ENCODE results near the gene CACNA1B.
"Not testable (repeated sequence)": the region's sequence is repeated elsewhere in the genome, so short reads cannot be mapped to it uniquely, and the experiment has no call there.

The CACNA1B gene

DNA sequence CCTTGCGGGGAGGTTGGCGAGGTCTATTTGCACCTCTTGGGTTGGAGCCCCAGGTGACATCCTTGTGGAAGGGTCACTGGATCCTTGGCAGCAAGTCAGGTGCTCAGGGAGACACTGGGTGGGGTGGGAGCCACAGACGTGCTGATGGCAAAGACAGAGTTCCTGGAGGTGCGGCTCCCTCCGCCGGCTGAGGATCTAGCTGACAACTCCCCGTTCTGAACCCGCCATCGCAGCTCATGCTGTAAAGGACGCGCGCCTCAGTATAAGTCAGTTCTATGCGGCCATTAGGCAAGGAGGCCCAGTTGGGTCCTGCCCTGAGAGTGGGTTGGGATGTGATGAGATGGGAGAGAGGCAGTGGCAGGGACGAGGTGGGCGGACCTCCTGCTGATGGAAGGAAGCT is 263.4 kb downstream of the CACNA1B start:
- not testable (repeated sequence) for H3K27me3 ChIP-seq (ENCODE audit: insufficient read depth, insufficient read length); H3K9ac ChIP-seq (ENCODE audit: insufficient read length, low read depth)

DNA sequence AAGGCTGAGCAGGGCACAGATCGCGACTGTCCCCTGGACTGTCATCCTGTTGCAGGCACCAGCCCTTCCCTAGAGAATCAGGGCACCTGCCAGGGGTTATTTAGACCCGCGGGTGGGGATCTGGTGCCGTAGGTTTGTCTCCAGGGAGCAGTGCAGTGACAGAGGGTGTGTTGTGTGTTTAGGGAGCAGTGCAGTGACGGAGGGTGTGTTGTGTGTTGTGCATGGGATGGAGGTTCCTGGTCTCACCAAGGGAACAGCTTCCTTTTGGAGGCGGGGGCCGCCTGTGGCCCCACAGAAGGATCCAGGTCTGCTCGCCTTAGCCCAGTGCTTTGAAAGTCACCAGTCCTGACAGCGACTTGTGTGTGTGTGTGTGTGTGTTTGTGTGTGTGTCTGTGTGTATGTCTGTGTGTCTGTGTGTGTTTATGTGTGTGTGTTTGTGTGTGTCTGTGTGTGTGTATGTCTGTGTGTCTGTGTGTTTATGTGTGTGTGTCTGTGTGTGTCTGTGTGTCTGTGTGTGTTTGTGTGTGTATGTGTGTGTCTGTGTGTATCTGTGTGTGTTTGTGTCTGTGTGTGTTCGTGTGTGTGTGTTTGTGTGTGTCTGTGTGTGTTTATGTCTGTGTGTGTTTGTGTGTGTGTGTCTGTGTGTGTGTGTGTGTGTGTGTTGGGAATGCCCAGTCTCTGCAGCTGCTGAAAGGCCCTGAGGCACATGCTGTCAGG is 265.1 kb downstream of the CACNA1B start:
- H3K36me3 ChIP-seq (ENCODE audit: insufficient read depth, insufficient read length, low read length); H3K4me3 ChIP-seq (ENCODE audit: insufficient read length, low read depth); H3K27me3 ChIP-seq (ENCODE audit: insufficient read depth, insufficient read length); H3K4me1 ChIP-seq (ENCODE audit: insufficient read depth, insufficient read length); DNase-seq (ENCODE audit: low read depth, low spot score); H3K9ac ChIP-seq (ENCODE audit: insufficient read length, low read depth); H3K9me3 ChIP-seq (ENCODE audit: insufficient read depth, low read length): not testable (repeated sequence)

More for the DNA sequence above, 263.4 kb downstream of the CACNA1B start:
- not testable (repeated sequence) for DNase-seq (ENCODE audit: low read depth, low spot score); H3K36me3 ChIP-seq (ENCODE audit: insufficient read depth, insufficient read length, low read length); H3K4me1 ChIP-seq (ENCODE audit: insufficient read depth, insufficient read length); H3K9me3 ChIP-seq (ENCODE audit: insufficient read depth, low read length); H3K4me3 ChIP-seq (ENCODE audit: insufficient read length, low read depth)

DNA sequence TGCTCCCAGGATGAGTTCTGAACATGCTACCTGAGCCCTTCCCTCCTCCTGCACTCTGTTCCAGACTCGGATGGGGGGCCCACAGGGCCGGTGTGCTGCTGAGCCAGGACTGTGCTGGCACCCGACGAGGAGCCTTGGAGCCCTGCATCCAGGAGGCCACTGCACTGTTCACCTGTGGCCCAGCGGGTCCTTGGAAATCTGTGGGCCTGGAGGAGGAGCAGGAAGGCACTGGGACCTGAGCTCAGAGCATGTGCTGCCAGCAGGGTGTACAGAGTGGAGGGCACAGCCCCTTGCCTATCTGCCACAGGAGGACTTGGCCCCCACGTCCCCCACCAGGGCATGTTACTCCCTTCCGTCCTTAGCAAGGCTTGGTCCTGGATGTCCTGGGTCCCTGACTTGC is 265.9 kb downstream of the CACNA1B start:
- not testable (repeated sequence) for H3K36me3 ChIP-seq (ENCODE audit: insufficient read depth, insufficient read length, low read length); H3K4me1 ChIP-seq (ENCODE audit: insufficient read depth, insufficient read length); DNase-seq (ENCODE audit: low read depth, low spot score); H3K9ac ChIP-seq (ENCODE audit: insufficient read length, low read depth); H3K9me3 ChIP-seq (ENCODE audit: insufficient read depth, low read length); H3K27me3 ChIP-seq (ENCODE audit: insufficient read depth, insufficient read length); H3K4me3 ChIP-seq (ENCODE audit: insufficient read length, low read depth)

DNA sequence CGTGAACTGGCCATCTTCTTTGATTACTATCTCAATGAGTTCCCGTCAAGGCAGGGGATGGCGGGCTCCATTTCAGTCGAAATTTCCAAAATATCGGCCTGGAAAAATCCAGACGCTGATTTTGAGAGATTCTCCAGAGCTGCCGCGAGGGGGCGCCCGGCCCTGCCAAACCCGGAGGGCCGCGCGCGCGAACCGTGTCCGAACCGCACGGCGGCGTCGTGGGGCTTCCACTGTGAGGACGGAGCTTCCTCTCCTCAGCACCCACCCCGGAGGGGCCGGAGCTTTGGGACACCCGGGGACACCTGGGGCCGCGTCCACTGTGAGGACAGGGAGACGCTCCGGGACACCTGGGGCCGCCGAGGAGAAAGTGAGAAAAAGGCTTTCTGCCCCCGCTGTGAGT is 270.0 kb downstream of the CACNA1B start:
- DNase-seq (ENCODE audit: low read depth, low spot score); H3K9me3 ChIP-seq (ENCODE audit: insufficient read depth, low read length); H3K4me1 ChIP-seq (ENCODE audit: insufficient read depth, insufficient read length); H3K27me3 ChIP-seq (ENCODE audit: insufficient read depth, insufficient read length); H3K4me3 ChIP-seq (ENCODE audit: insufficient read length, low read depth); H3K36me3 ChIP-seq (ENCODE audit: insufficient read depth, insufficient read length, low read length); H3K9ac ChIP-seq (ENCODE audit: insufficient read length, low read depth): not testable (repeated sequence)

DNA sequence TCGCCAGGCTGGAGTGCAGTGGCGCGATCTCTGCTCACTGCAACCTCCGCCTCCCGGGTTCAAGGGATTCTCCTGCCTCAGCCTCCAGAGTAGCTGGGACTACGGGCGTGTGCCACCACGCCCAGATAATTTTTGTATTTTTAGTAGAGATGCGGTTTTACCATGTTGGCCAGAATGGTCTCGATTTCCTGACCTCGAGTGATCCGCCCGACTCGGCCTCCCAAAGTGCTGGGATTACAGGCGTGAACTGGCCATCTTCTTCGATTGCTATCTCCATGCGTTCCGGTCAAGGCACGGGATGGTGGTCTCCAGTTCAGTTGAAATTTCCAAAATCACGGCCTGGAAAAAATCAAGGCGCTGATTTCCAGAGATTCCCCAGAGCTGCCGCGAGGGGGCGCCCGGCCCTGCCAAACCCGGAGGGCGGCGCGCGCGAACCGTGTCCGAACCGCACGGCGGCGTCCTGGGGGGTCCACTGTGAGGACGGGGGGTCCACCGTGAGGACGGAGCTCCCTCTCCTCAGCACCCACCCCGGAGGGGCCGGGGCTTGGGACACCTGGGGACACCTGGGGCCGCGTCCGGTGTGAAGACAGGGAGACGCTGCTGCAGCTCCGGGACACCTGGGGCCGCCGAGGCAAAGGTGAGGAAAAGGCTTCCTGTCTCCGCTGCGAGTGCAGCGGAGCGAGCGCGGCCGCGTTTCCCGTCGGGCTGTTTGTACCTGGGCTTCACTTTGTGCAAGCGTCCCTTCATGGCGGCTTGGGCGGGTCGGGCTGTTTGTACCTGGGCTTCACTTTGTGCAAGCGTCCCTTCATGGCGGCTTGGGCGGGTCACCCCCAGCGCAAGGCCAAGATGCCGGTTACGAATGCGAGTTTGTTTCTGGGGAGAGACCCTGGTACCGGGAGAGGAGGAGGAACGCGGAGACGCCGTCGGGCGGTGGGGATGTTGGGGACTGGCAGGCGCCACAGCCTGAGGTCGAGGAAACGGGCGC is 272.4 kb downstream of the CACNA1B start:
- H3K27me3 ChIP-seq (ENCODE audit: insufficient read depth, insufficient read length); H3K36me3 ChIP-seq (ENCODE audit: insufficient read depth, insufficient read length, low read length); H3K4me1 ChIP-seq (ENCODE audit: insufficient read depth, insufficient read length); H3K9me3 ChIP-seq (ENCODE audit: insufficient read depth, low read length); DNase-seq (ENCODE audit: low read depth, low spot score): not testable (repeated sequence)
- H3K4me3 ChIP-seq (ENCODE audit: insufficient read length, low read depth) = peak overlapping the region; percentile 36
- H3K9ac ChIP-seq (ENCODE audit: insufficient read length, low read depth) = peak overlapping the region; percentile 61

DNA sequence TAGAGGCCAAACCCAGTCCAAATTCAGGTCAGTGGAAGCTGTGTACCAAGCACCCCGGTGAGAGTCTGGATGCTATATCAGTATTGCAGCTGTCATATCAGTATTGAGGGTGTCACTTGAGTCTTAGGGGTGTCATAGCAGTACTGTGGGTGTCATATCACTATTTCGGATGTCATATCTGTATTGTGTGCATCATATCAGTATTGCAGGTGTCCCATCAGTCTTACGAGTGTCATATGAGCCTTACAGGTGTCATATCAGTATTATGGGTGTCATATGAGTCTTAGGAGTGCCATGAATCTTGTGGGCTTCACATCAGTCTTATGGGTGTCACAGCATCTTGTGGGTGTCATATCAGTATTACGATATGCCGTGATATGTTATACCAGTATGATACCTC is 278.2 kb downstream of the CACNA1B start:
- not testable (repeated sequence) for DNase-seq (ENCODE audit: low read depth, low spot score); H3K4me3 ChIP-seq (ENCODE audit: insufficient read length, low read depth); H3K27me3 ChIP-seq (ENCODE audit: insufficient read depth, insufficient read length); H3K9me3 ChIP-seq (ENCODE audit: insufficient read depth, low read length); H3K36me3 ChIP-seq (ENCODE audit: insufficient read depth, insufficient read length, low read length); H3K4me1 ChIP-seq (ENCODE audit: insufficient read depth, insufficient read length); H3K9ac ChIP-seq (ENCODE audit: insufficient read length, low read depth)

DNA sequence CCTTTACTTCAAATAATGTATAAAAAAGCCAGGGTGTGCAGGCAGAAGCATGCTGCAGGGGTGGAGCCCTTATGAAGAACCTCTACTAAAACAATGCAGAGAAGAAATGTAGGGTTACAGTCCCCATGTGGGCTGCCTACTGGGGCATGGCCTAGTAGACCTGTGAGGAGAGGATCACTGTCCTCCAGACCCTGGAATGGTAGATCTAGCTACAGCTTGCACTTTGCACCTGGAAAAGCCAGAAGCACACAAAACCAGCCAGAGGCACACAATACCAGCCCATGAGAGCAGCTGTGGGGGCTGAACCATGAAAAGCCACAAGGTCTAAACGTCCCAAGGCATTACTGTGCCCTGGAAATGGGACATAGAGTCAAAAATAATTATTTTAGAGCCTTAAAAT is 289.2 kb downstream of the CACNA1B start:
- H3K9ac ChIP-seq (ENCODE audit: insufficient read length, low read depth); DNase-seq (ENCODE audit: low read depth, low spot score); H3K9me3 ChIP-seq (ENCODE audit: insufficient read depth, low read length); H3K4me1 ChIP-seq (ENCODE audit: insufficient read depth, insufficient read length); H3K4me3 ChIP-seq (ENCODE audit: insufficient read length, low read depth); H3K36me3 ChIP-seq (ENCODE audit: insufficient read depth, insufficient read length, low read length); H3K27me3 ChIP-seq (ENCODE audit: insufficient read depth, insufficient read length): not testable (repeated sequence)
